ENCODE data around the gene DCXR. TPM values are rescaled to one million over a fixed set of nuclear protein-coding genes. Genes with fewer than 3 reads are reported as not detected.

The DCXR gene
- total and polyA plus RNA-seq, 11 donors, result 139 to 312 (median 200) TPM

GRCh38 chr17:82008258-82008940 is 29.1 kb downstream of the DCXR start:
- peaks cover 0 to 57% (median 22%) of the 10 kb centered on the region in 12 donors for H3K4me1 ChIP-seq
- ATAC-seq (no peak), DNase-seq (no peak)
- intact Hi-C loops (cut with DNase I), result no loop called here
- H3K27me3 ChIP-seq, result no peaks in the 10 kb centered on the region
- no peaks in the 10 kb centered on the region for H3K9me3 ChIP-seq
- peaks cover 0 to 9% (median 0%) of the 10 kb centered on the region in 9 donors for H3K36me3 ChIP-seq
- peak overlapping the region in 1 of 12 donors; percentile 44 for H3K27ac ChIP-seq
- 86 to 90% (median 88%) methylated on average over 7 to 26 of the region's 26 CpGs for WGBS, 4 donors
- TF ChIP-seq, protein P1, sequence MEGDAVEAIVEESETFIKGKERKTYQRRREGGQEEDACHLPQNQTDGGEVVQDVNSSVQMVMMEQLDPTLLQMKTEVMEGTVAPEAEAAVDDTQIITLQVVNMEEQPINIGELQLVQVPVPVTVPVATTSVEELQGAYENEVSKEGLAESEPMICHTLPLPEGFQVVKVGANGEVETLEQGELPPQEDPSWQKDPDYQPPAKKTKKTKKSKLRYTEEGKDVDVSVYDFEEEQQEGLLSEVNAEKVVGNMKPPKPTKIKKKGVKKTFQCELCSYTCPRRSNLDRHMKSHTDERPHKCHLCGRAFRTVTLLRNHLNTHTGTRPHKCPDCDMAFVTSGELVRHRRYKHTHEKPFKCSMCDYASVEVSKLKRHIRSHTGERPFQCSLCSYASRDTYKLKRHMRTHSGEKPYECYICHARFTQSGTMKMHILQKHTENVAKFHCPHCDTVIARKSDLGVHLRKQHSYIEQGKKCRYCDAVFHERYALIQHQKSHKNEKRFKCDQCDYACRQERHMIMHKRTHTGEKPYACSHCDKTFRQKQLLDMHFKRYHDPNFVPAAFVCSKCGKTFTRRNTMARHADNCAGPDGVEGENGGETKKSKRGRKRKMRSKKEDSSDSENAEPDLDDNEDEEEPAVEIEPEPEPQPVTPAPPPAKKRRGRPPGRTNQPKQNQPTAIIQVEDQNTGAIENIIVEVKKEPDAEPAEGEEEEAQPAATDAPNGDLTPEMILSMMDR (IDR thresholded peaks at IDR 0.05), result no peak
- TF ChIP-seq POLR2A (IDR thresholded peaks at IDR 0.05), result no peak
- no peak overlapping the region for H3K4me3 ChIP-seq

DNA sequence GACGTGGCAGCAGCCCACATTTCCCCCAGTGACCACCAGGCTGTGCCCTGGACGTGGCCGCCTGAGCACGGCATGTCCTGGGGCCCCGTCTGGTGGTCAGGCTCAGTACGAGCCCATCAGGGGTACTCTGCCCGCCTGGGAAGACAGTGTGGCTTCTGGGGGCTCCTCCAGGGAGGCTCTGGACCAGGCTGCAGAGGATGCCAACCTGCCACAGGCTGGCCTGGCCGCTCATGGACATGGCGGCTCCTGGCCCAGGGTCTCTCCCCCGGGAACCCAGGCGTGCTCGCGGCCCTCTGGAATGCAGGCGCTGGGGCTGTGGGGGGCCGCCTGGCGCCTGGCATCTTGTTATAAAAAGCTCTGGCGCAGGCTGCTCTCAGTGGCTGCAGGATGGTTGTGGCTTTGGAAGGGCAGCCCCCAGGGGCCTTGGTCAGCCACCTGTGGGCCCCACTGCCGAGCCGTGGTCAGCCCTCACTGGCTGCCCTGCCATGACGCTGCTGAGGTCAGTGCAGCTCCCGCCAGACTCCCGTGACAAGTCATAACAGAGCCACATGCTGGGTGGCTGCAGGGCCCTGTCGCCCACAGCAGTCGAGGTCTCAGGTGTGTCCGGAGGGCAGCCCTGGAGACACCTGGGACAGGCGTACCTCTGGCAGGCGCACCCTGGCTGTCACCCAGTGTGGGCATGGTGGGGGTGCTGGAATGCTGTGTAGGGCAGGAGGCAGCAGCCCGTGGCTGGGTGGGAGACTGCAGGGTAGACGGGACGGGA is 29.8 kb downstream of the DCXR start:
- no peak overlapping the region for H3K4me3 ChIP-seq
- peaks cover 0 to 53% (median 22%) of the 10 kb centered on the region in 12 donors for H3K4me1 ChIP-seq
- peaks cover 0 to 9% (median 0%) of the 10 kb centered on the region in 9 donors for H3K36me3 ChIP-seq
- intact Hi-C loops (cut with DNase I), result no loop called here
- no peaks in the 10 kb centered on the region for H3K9me3 ChIP-seq
- no peak for ATAC-seq
- TF ChIP-seq, protein P1 (IDR thresholded peaks at IDR 0.05), result no peak
- no peak for TF ChIP-seq POLR2A (IDR thresholded peaks at IDR 0.05)
- no peak overlapping the region for H3K27ac ChIP-seq
- H3K27me3 ChIP-seq, result no peaks in the 10 kb centered on the region
- DNase-seq, result no peak
- 71 to 81% (median 77%) methylated on average over 17 to 30 of the region's 30 CpGs for WGBS, 4 donors

GRCh38 chr17:82007228-82007494 is 30.3 kb downstream of the DCXR start:
- Histone ChIP-seq H3K9me3 (no peaks in the 10 kb centered on the region), H3K27me3 (no peaks in the 10 kb centered on the region), H3K4me1 (peaks cover 0 to 48% (median 21%) of the 10 kb centered on the region in 12 donors), H3K36me3 (peaks cover 0 to 9% (median 0%) of the 10 kb centered on the region in 9 donors), H3K27ac (peak overlapping the region in 1 of 12 donors; percentile 1), H3K4me3 (no peak overlapping the region)
- DNase-seq, result no peak
- intact Hi-C loops (cut with DNase I), result no loop called here
- 84 to 90% (median 88%) methylated on average over 5 to 6 of the region's 6 CpGs for WGBS, 4 donors
- TF ChIP-seq, protein P1 (IDR thresholded peaks at IDR 0.05), result no peak
- no peak for TF ChIP-seq POLR2A (IDR thresholded peaks at IDR 0.05)
- no peak for ATAC-seq

GRCh38 chr17:82006468-82007227 is 30.8 kb downstream of the DCXR start:
- DNase-seq, result peak in 3 of 5 donors; percentile 51 to 73 (median 55)
- Histone ChIP-seq H3K4me1 (peaks cover 0 to 48% (median 21%) of the 10 kb centered on the region in 12 donors), H3K27ac (peak overlapping the region in 3 of 12 donors; percentile 1 to 46 (median 24)), H3K9me3 (no peaks in the 10 kb centered on the region), H3K36me3 (peaks cover 0 to 5% (median 0%) of the 10 kb centered on the region in 9 donors), H3K4me3 (no peak overlapping the region), H3K27me3 (no peaks in the 10 kb centered on the region)
- peak in 3 of 4 donors; percentile 36 to 53 (median 38) for ATAC-seq
- 57 to 61% (median 59%) methylated on average over 22 to 24 of the region's 24 CpGs for WGBS, 4 donors
- intact Hi-C loops (cut with DNase I), result no loop called here
- no peak for TF ChIP-seq POLR2A (IDR thresholded peaks at IDR 0.05)
- TF ChIP-seq, protein P1 (IDR thresholded peaks at IDR 0.05), result no peak

Measured in heart left ventricle (tissue), 16 donors.